GM13976 (cell line): Measurements from ENCODE around the gene NR2F1.

Experiments
- DNase-seq: peaks from one replicate; pipeline ENCODE4 v3.0.0; 2012; ENCODE audit warnings: low spot score
- CTCF ChIP-seq: IDR thresholded peaks from 2 replicates; pipeline ENCODE4 v1.5.1; 2012; ENCODE audit warnings: borderline replicate concordance, mild to moderate bottlenecking; ENCODE audit not compliant: insufficient read depth; ENCODE audit errors: extremely low read depth, missing control alignments, control extremely low read depth
- in situ Hi-C: fragments of 300-500 bp; cut with MboI; formaldehyde crosslinking; loops from one replicate; pipeline ENCODE4 v1.12.0; 2022; ENCODE audit warnings: low sequenced_read_pairs, mixed read lengths, inconsistent platforms; ENCODE audit not compliant: unreplicated experiment

The NR2F1 gene

GRCh38 chr5:93586736-93587596, 3.9 kb downstream of the NR2F1 start:
- in situ Hi-C loops, result loop anchor here (25.0 kb wide), 1 partner anchor 325 kb away; no protein-coding TSS in a partner anchor
- DNase-seq, result peak; percentile 44

DNA sequence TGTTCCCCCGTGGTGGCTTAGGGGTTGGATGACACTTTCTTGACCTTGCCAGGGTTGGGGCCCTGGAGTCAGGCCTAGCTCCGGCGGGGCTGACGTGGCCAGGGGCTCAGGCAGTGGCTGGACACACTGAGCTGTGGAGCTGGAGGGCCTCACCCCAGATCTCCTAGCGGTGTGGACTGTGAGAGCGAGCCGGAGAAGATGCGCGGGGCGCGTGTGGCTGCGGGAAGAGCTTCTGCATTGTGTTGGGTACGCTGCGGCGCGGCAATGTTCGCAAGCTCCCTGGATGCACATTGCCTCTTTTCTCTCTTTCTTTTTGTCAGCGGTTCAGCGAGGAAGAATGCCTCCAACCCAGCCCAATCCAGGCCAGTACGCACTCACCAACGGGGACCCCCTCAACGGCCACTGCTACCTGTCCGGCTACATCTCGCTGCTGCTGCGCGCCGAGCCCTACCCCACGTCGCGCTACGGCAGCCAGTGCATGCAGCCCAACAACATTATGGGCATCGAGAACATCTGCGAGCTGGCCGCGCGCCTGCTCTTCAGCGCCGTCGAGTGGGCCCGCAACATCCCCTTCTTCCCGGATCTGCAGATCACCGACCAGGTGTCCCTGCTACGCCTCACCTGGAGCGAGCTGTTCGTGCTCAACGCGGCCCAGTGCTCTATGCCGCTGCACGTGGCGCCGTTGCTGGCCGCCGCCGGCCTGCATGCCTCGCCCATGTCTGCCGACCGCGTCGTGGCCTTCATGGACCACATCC, 4.8 kb downstream of the NR2F1 start:
- DNase-seq, result no peak

More at GRCh38 chr5:93586736-93587596, 3.9 kb downstream of the NR2F1 start:
- no peak for TF ChIP-seq CTCF

GRCh38 chr5:93588352-93589151, 5.5 kb downstream of the NR2F1 start:
- no peak for DNase-seq
- in situ Hi-C loops, result loop anchor here (25.0 kb wide), 1 partner anchor 324 kb away; no protein-coding TSS in a partner anchor

More for the DNA sequence above, 4.8 kb downstream of the NR2F1 start:
- TF ChIP-seq CTCF, result no peak
- in situ Hi-C loops, result loop anchor here (25.0 kb wide), 1 partner anchor 325 kb away; no protein-coding TSS in a partner anchor

GRCh38 chr5:93589152-93589828, 6.3 kb downstream of the NR2F1 start:
- no peak for DNase-seq
- in situ Hi-C loops, result loop anchor here (25.0 kb wide), 1 partner anchor 323 kb away; no protein-coding TSS in a partner anchor
- no peak for TF ChIP-seq CTCF

More at GRCh38 chr5:93588352-93589151, 5.5 kb downstream of the NR2F1 start:
- TF ChIP-seq CTCF, result no peak

DNA sequence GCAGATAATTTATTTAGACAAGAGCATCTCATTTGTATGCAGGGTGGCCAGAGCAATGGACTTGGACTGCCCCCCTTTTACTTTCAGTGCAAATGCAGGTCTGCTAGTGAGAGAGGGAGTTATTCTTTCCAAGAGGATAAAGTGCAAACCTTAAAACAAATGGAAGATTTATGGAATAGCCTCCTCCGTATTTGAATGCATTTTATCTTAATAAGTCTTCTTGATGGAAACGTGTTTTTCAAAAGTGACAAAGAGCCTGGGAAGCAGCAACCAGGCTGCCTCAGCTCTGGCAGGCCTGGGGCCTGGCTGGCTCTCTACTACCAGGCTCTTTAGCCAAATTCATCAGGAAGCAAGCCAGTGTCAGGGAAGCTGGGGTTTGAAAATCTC, 6.8 kb downstream of the NR2F1 start:
- TF ChIP-seq CTCF, result no peak
- in situ Hi-C loops, result loop anchor here (25.0 kb wide), 1 partner anchor 322 kb away; no protein-coding TSS in a partner anchor
- DNase-seq, result no peak
